Gastrocnemius medialis (tissue), 4 donors: Measurements from ENCODE around the gene CERCAM. TPM values are rescaled to one million over a fixed set of nuclear protein-coding genes. Genes with fewer than 3 reads are reported as not detected.

Experiments
- ATAC-seq, 2 donors: fragments of 150-250 bp; one replicate each; pipeline ENCODE4 v1.9.1; 2016
- DNase-seq, 2 donors: peaks; one replicate each; pipeline ENCODE4 v3.0.0-alpha.2; 2019
- H3K27ac ChIP-seq, 4 donors: fragments of 200-600 bp; sonication (generic); 1 replicate in 1 of 4; 2 replicates in 3 of 4; pipeline ENCODE4 v1.5.1; 2016 to 2018; ENCODE audit warnings: mild to moderate bottlenecking in 2 of 4, moderate library complexity in 1 of 4
- H3K27me3 ChIP-seq, 3 donors: fragments of 200-600 bp; sonication (generic) in 2 of 3; 1 replicate in 1 of 3; 2 replicates in 2 of 3; pipeline versions ENCODE4 v1.5.1 to v1.6.0; 2016 to 2019; ENCODE audit warnings: mild to moderate bottlenecking in 1 of 3, moderate library complexity in 1 of 3
- H3K36me3 ChIP-seq, 2 donors: fragments of 200-600 bp; sonication (generic) in 1 of 2; one replicate each; pipeline ENCODE4 v1.5.1; 2017 to 2018
- H3K4me1 ChIP-seq, 2 donors: fragments of 200-600 bp; sonication (generic) in 1 of 2; one replicate each; pipeline ENCODE4 v1.5.1; 2016 to 2017; ENCODE audit warnings: mild to moderate bottlenecking in 2 of 2
- H3K4me3 ChIP-seq, 4 donors: fragments of 200-600 bp; sonication (generic) in 3 of 4; 1 replicate in 1 of 4; 2 replicates in 3 of 4; pipeline ENCODE4 v1.5.1; 2016 to 2019; ENCODE audit warnings: mild to moderate bottlenecking in 2 of 4
- H3K9me3 ChIP-seq, 3 donors: fragments of 200-600 bp; sonication (generic) in 2 of 3; 1 replicate in 1 of 3; 2 replicates in 2 of 3; pipeline ENCODE4 v1.5.1; 2016 to 2019
- CTCF ChIP-seq, 5 experiments: fragments of 450-650 bp in 3 of 5; fragments of 200-600 bp in 2 of 5; sonication (generic) in 2 of 5; IDR thresholded peaks in 4 of 5; conservative IDR thresholded peaks in 1 of 5; 1 replicate in 4 of 5; 2 replicates in 1 of 5; pipeline ENCODE4 v1.5.1; 2016 to 2019; ENCODE audit warnings: antibody characterized with exemption in 5 of 5, mild to moderate bottlenecking in 3 of 5, moderate library complexity in 3 of 5
- POLR2A ChIP-seq, 2 donors: fragments of 450-650 bp; IDR thresholded peaks; one replicate each; pipeline ENCODE4 v1.6.1; 2017; ENCODE audit warnings: antibody characterized with exemption in 2 of 2, mild to moderate bottlenecking in 2 of 2, moderate library complexity in 2 of 2
- in situ Hi-C, 4 donors: fragments of 200-750 bp; cut with MboI; loops; one replicate each; pipeline versions ENCODE4 v1.15.0 to v1.8.0; 2017; ENCODE audit warnings: low sequenced_read_pairs in 4 of 4
- intact Hi-C: fragments of 100-400 bp; cut with DNase I; formaldehyde crosslinking; loops from one replicate; pipeline ENCODE4 v1.15.1; 2023; ENCODE audit warnings: low total_unique reads
- total RNA-seq, 4 donors: library from RNA; depleted of rRNA; stranded (reverse); fragments of >200 nt; gene quantifications; one replicate each; pipeline versions ENCODE4 v1.1.0 to v1.2.3, GENCODE V29; 2016

CERCAM gene
- total RNA-seq, 4 donors from 2014 or later: 1.1 to 6.1 (median 2.3) TPM

GRCh38 chr9:128374221-128374675 is 46.4 kb upstream of the CERCAM start:
- no peak overlapping the region for H3K27ac ChIP-seq
- H3K36me3 ChIP-seq: peaks cover 0 to 14% of the 10 kb centered on the region in 2 donors
- ATAC-seq (no peak), DNase-seq (no peak)
- intact Hi-C loops (loop anchor here (5.0 kb wide), 3 partner anchors 83 to 398 kb away; partner anchors contain the start of genes GLE1, ODF2 and ZER1), in situ Hi-C loops (no loop called here)
- H3K4me3 ChIP-seq: no peak overlapping the region
- H3K4me1 ChIP-seq: peaks cover 16 to 17% of the 10 kb centered on the region in 2 donors
- no peaks in the 10 kb centered on the region for H3K9me3 ChIP-seq
- H3K27me3 ChIP-seq: no peaks in the 10 kb centered on the region
- TF ChIP-seq POLR2A (IDR thresholded peaks at IDR 0.05) (no peak), CTCF (IDR thresholded peaks at IDR 0.05 in 4 of 5, conservative IDR thresholded peaks at IDR 0.05 in 1 of 5) (no peak)

- intact Hi-C loops (no loop called here), in situ Hi-C loops (no loop called here)
- H3K36me3 ChIP-seq: peaks cover 0 to 17% of the 10 kb centered on the region in 2 donors
Measured at GRCh38 chr9:128375865-128376264, 44.8 kb upstream of the CERCAM start.

GRCh38 chr9:128382261-128382660 is 38.4 kb upstream of the CERCAM start:
- no peak for ATAC-seq
- no peaks in the 10 kb centered on the region for H3K27me3 ChIP-seq
- in situ Hi-C loops (no loop called here), intact Hi-C loops (no loop called here)
- no peaks in the 10 kb centered on the region for H3K9me3 ChIP-seq
- TF ChIP-seq POLR2A (IDR thresholded peaks at IDR 0.05) (no peak), CTCF (IDR thresholded peaks at IDR 0.05 in 4 of 5, conservative IDR thresholded peaks at IDR 0.05 in 1 of 5) (no peak)
- H3K4me3 ChIP-seq: no peak overlapping the region
- DNase-seq: no peak
- no peaks in the 10 kb centered on the region for H3K4me1 ChIP-seq
- peaks cover 0 to 28% of the 10 kb centered on the region in 2 donors for H3K36me3 ChIP-seq
- H3K27ac ChIP-seq: no peak overlapping the region

More at GRCh38 chr9:128375865-128376264, 44.8 kb upstream of the CERCAM start:
- H3K9me3 ChIP-seq: no peaks in the 10 kb centered on the region
- no peaks in the 10 kb centered on the region for H3K27me3 ChIP-seq
- DNase-seq (no peak), ATAC-seq (no peak)
- peaks cover 10% of the 10 kb centered on the region in 2 donors for H3K4me1 ChIP-seq
- no peak overlapping the region for H3K27ac ChIP-seq
- TF ChIP-seq CTCF (IDR thresholded peaks at IDR 0.05 in 4 of 5, conservative IDR thresholded peaks at IDR 0.05 in 1 of 5) (no peak), POLR2A (IDR thresholded peaks at IDR 0.05) (no peak)
- H3K4me3 ChIP-seq: no peak overlapping the region

GRCh38 chr9:128383007-128383753 is 37.5 kb upstream of the CERCAM start:
- Histone ChIP-seq H3K36me3 (peaks cover 0 to 33% of the 10 kb centered on the region in 2 donors), H3K9me3 (no peaks in the 10 kb centered on the region), H3K27ac (no peak overlapping the region), H3K4me1 (no peaks in the 10 kb centered on the region), H3K27me3 (no peaks in the 10 kb centered on the region), H3K4me3 (no peak overlapping the region)
- no peak for ATAC-seq
- intact Hi-C loops: no loop called here
- DNase-seq: no peak
- in situ Hi-C loops: no loop called here
- TF ChIP-seq POLR2A (IDR thresholded peaks at IDR 0.05): no peak
- no peak for TF ChIP-seq CTCF (IDR thresholded peaks at IDR 0.05 in 4 of 5, conservative IDR thresholded peaks at IDR 0.05 in 1 of 5)
